Esophagus muscularis mucosa (tissue), 4 donors: ENCODE data around the gene CAPN7. TPM values are rescaled to one million over a fixed set of nuclear protein-coding genes. Genes with fewer than 3 reads are reported as not detected.

Experiments
- DNase-seq: peaks from one replicate; pipeline ENCODE4 v3.0.0-alpha.2; 2017; ENCODE audit errors: extremely low spot score
- H3K27ac ChIP-seq, 4 donors: fragments of 200-600 bp; sonication (generic); replicated peaks in 1 of 4; 1 replicate in 3 of 4; 2 replicates in 1 of 4; pipeline ENCODE4 v1.5.1; 2016 to 2019; ENCODE audit warnings: mild to moderate bottlenecking in 1 of 4
- H3K27me3 ChIP-seq, 4 donors: fragments of 200-600 bp; sonication (generic); one replicate each; pipeline versions ENCODE4 v1.5.1 to v1.6.0; 2016 to 2019
- H3K36me3 ChIP-seq, 4 donors: fragments of 200-600 bp; sonication (generic); one replicate each; pipeline ENCODE4 v1.5.1; 2016 to 2019
- H3K4me1 ChIP-seq, 4 donors: fragments of 200-600 bp; sonication (generic); one replicate each; pipeline ENCODE4 v1.5.1; 2016 to 2019
- H3K4me3 ChIP-seq, 4 donors: fragments of 200-600 bp; sonication (generic); 1 replicate in 2 of 4; 2 replicates in 2 of 4; pipeline ENCODE4 v1.5.1; 2016 to 2019; ENCODE audit warnings: mild to moderate bottlenecking in 4 of 4, moderate library complexity in 1 of 4
- H3K9me3 ChIP-seq, 4 donors: fragments of 200-600 bp; sonication (generic); 1 replicate in 3 of 4; 2 replicates in 1 of 4; pipeline ENCODE4 v1.5.1; 2016 to 2019
- CTCF ChIP-seq, 3 experiments: fragments of 200-600 bp in 2 of 3; fragments of 450-650 bp in 1 of 3; sonication (generic) in 2 of 3; IDR thresholded peaks; one replicate each; pipeline ENCODE4 v1.5.1; 2017 to 2019; ENCODE audit warnings: antibody characterized with exemption in 3 of 3, mild to moderate bottlenecking in 2 of 3, moderate library complexity in 1 of 3
- EP300 ChIP-seq: sonication (generic); formaldehyde crosslinking; IDR thresholded peaks from one replicate; pipeline ENCODE4 v1.6.1; 2017; ENCODE audit warnings: antibody characterized with exemption
- POLR2A ChIP-seq: fragments of 450-650 bp; IDR thresholded peaks from one replicate; pipeline ENCODE4 v1.6.1; 2017; ENCODE audit warnings: antibody characterized with exemption, moderate library complexity, mild to moderate bottlenecking, low read depth
- POLR2AphosphoS5 ChIP-seq, 2 donors: sonication (generic); formaldehyde crosslinking; IDR thresholded peaks; one replicate each; pipeline ENCODE4 v1.6.1; 2017; ENCODE audit warnings: antibody characterized with exemption in 2 of 2
- WGBS: methylation state at CpG from one replicate; pipeline ENCODE4 v1.1.5; 2018; 5-methylcytosine and 5-hydroxymethylcytosine counted together
- intact Hi-C: fragments of 100-400 bp; cut with DNase I; formaldehyde crosslinking; loops from one replicate; pipeline ENCODE4 v1.15.1; 2023
- total RNA-seq, 4 donors: library from RNA; depleted of rRNA; stranded (reverse); fragments of >200 nt; gene quantifications; one replicate each; pipeline versions ENCODE4 v1.1.0 to v1.2.1, GENCODE V29; 2016

CAPN7 gene
- total RNA-seq, 4 donors from 2014 or later: 33.0 to 52.0 (median 43.3) TPM

- H3K36me3 ChIP-seq: no peaks in the 10 kb centered on the region
- H3K9me3 ChIP-seq: no peaks in the 10 kb centered on the region
- WGBS: 96% methylated on average over 10 of the region's 10 CpGs
- no peak overlapping the region for H3K27ac ChIP-seq
- TF ChIP-seq POLR2AphosphoS5 (IDR thresholded peaks at IDR 0.05): no peak
- TF ChIP-seq CTCF (IDR thresholded peaks at IDR 0.05): no peak
- TF ChIP-seq EP300: no peak
- no peak for TF ChIP-seq POLR2A
- no peak overlapping the region for H3K4me3 ChIP-seq
- H3K4me1 ChIP-seq: peaks cover 0 to 21% (median 8%) of the 10 kb centered on the region in 4 donors
- intact Hi-C loops: no loop called here
- no peak for DNase-seq
- no peaks in the 10 kb centered on the region for H3K27me3 ChIP-seq
Observed at GRCh38 chr3:15280853-15281532, 74.9 kb downstream of the CAPN7 start.

- WGBS: over 99% methylated on average over 9 of the region's 9 CpGs
- Histone ChIP-seq H3K9me3 (no peaks in the 10 kb centered on the region), H3K27me3 (no peaks in the 10 kb centered on the region), H3K27ac (no peak overlapping the region), H3K4me3 (no peak overlapping the region), H3K36me3 (no peaks in the 10 kb centered on the region), H3K4me1 (peaks cover 0 to 28% (median 8%) of the 10 kb centered on the region in 4 donors)
- no peak for DNase-seq
- TF ChIP-seq POLR2AphosphoS5 (IDR thresholded peaks at IDR 0.05) (no peak), EP300 (no peak), CTCF (IDR thresholded peaks at IDR 0.05) (no peak), POLR2A (no peak)
- intact Hi-C loops: no loop called here
Observed at GRCh38 chr3:15281817-15282216, 75.8 kb downstream of the CAPN7 start.

GRCh38 chr3:15283702-15284101, 77.7 kb downstream of the CAPN7 start:
- Histone ChIP-seq H3K27me3 (no peaks in the 10 kb centered on the region), H3K36me3 (no peaks in the 10 kb centered on the region), H3K4me1 (peaks cover 11 to 46% (median 24%) of the 10 kb centered on the region in 4 donors), H3K4me3 (no peak overlapping the region), H3K9me3 (no peaks in the 10 kb centered on the region), H3K27ac (no peak overlapping the region)
- 92% methylated on average over 1 of the region's 1 CpG for WGBS
- no peak for DNase-seq
- intact Hi-C loops: no loop called here
- TF ChIP-seq POLR2A (no peak), CTCF (IDR thresholded peaks at IDR 0.05) (no peak), POLR2AphosphoS5 (IDR thresholded peaks at IDR 0.05) (no peak), EP300 (no peak)

GRCh38 chr3:15284121-15284889, 78.3 kb downstream of the CAPN7 start:
- DNase-seq: no peak
- no peak for TF ChIP-seq POLR2A
- no peak for TF ChIP-seq POLR2AphosphoS5 (IDR thresholded peaks at IDR 0.05)
- TF ChIP-seq CTCF (IDR thresholded peaks at IDR 0.05): no peak
- peaks cover 11 to 51% (median 25%) of the 10 kb centered on the region in 4 donors for H3K4me1 ChIP-seq

More at GRCh38 chr3:15284121-15284889, 78.3 kb downstream of the CAPN7 start:
- Histone ChIP-seq H3K27me3 (no peaks in the 10 kb centered on the region), H3K27ac (no peak overlapping the region), H3K4me3 (no peak overlapping the region), H3K9me3 (no peaks in the 10 kb centered on the region), H3K36me3 (no peaks in the 10 kb centered on the region)
- intact Hi-C loops: no loop called here
- 72% methylated on average over 5 of the region's 5 CpGs for WGBS
